Hematopoietic multipotent progenitor cell treated with erythropoietin and hydrocortisone succinate and interleukin-3 and kit ligand, for 6 days (in vitro differentiated cells): Measurements from ENCODE around the gene SSX2IP.

ENCODE experiments used
- DNase-seq: peaks from one replicate; pipeline ENCODE4 v3.0.0-alpha.2; 2015

SSX2IP gene

DNA sequence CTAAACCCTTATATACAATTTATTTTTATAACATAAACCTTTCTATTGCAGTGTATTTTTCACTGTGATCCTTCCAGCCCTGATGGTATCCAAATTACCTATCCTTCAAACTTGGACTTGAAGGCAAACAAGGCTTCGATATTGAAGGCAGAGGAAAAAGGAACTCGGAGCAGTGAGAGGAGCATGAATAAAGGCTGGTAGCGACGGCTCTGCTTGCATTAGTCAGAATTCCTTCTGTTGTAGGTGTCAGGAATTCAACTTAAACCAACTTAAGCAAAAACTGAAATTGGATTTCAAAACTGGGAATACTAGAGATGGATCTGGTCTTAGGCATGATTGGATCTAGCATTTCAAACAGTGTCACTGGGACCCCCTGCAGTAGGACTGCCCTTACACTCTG lies 17.8 kb upstream of the SSX2IP start:
- no peak for DNase-seq

DNA sequence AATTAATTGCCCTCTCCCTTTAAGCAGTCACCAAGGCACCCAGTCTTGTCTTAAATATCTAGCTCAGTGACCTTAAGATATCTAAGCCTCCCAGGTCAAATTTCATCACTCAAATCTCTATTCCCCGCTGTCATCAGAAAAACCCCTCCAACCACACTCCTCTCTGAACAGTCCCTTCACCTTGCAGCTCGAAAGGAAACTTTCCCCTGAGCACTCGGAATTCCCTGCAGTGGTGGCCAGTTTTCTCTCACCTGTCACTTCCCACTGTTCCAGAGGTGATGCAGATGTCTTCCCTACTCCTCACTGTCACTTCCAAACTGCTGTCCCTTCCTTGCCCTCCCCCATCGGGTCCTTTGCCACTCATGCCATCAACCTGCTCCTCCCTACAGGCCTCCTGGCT lies 15.3 kb upstream of the SSX2IP start:
- DNase-seq = no peak

DNA sequence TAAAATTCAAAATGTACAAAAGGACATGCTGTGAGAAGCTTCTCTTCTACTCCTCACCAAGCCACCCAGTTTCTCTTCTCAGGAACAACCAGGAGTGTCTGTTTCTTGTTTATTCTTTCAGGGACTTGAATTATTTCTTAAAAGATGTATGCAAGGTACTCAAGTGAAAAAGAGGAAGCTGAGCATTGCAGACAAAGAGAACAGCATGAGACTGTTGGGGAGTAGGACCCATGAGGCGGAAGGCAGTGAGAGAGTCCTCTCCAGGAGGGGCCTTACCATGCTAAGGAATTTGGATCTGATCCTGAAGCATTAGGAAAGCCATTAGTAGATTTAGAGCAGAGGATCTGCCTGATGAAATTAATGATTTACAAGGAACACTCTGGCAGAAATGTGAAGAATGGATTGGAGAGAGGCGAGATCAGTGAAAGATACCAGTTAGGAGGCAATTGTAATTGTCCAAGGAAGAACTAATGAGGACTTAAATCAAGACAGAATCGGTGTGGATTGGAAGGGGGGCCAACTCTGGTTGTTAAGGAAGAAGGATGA lies 14.7 kb upstream of the SSX2IP start:
- peak; percentile 37 for DNase-seq

GRCh38 chr1:84703431-84703830 lies 13.2 kb upstream of the SSX2IP start:
- no peak for DNase-seq

DNA sequence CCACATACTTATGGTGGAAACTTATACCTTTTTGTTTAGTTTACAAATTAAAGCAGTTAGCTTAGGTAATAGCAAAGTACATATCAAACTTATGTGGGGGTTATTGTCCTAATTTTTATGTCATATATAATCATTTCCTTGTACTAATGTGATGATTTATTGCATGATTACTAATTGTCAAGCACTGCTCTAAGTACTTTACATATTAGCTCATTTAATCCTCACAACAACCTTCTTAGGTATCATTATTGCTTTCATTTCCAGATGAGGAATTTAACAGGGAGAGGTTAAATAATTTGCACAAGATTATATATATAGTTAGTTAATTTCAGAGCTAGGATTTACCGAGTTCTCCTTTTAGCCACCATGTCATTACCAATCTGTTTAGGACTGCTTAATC lies 11.9 kb upstream of the SSX2IP start:
- no peak for DNase-seq

GRCh38 chr1:84701376-84701775 lies 11.1 kb upstream of the SSX2IP start:
- DNase-seq = no peak

DNA sequence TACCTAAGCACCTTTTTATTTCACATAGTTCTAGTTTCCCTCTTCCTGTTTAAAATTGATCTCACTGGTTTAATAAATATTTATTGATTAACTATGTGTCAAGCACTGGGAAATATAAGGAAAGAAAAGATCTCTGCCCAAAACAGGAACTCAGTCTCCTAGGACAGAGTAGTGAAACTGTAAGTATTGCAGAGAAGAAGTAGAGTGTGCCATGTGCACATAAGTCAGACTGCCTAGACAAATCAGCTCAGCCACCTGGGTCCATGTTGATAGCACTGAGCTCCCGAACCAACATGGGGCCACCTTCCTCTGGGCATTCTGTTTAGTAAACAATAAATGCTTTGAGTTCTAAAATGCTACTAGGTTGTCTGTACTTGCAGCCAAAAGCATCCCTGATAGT lies 9.8 kb upstream of the SSX2IP start:
- no peak for DNase-seq

- DNase-seq = no peak
Measured at GRCh38 chr1:84698151-84699110, 8.2 kb upstream of the SSX2IP start.

DNA sequence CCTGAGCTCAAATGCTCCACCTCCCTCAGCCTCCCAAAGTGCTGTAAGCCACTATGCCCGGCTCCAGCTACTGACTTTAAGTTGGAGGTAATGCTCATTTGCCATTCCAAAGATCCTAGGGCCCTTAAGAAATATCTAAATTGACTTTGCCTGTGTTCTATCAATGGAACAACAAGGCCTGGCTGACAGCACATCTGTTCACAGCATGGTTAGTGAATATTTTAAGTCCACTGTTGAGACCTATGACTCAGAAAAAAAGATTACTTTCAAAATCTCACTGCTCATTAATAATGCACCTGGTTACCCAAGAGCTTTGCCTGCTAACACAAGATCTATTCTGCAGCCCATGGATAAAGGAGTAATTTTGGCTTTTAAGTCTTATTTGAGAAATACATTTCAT lies 3.5 kb upstream of the SSX2IP start:
- DNase-seq = no peak

DNA sequence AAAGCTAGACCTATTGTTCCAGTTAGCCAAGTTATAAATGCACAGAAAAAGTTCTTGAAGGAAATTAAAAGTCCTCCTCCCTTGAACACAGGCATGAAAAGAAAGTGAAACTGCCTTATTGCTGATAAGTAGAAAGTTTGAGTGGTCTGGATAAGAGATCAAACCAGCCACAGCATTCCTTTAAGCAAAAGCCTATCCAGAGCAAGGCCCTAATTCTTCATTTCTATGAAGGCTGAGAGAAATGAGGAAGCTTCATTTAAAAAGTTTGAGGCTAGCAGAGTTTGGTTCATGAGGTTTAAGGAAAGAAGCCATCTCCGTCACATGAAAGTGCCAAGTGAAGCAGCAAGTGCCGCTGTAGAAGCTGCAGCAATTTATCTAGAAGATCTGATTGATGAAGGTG lies 2.7 kb upstream of the SSX2IP start:
- peak; percentile 79 for DNase-seq

DNA sequence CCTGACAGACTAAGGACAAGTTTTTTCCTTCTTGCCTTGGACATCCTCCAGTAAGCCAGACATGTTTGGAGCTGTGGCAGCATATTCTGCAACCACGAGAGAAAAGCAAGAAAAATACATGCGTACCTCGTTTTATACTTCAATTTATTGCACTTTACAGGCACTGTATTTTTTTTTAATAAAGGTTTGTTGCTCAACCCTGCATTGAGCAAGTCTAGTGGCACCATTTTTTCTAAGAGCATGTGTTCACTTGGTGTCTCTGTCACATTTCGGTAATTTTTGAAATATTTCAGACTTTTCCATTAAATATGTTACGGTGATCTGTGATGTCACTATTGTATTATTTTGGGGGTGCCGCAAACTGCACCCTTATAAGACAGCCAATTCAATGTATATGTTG lies 2.1 kb upstream of the SSX2IP start:
- no peak for DNase-seq

DNA sequence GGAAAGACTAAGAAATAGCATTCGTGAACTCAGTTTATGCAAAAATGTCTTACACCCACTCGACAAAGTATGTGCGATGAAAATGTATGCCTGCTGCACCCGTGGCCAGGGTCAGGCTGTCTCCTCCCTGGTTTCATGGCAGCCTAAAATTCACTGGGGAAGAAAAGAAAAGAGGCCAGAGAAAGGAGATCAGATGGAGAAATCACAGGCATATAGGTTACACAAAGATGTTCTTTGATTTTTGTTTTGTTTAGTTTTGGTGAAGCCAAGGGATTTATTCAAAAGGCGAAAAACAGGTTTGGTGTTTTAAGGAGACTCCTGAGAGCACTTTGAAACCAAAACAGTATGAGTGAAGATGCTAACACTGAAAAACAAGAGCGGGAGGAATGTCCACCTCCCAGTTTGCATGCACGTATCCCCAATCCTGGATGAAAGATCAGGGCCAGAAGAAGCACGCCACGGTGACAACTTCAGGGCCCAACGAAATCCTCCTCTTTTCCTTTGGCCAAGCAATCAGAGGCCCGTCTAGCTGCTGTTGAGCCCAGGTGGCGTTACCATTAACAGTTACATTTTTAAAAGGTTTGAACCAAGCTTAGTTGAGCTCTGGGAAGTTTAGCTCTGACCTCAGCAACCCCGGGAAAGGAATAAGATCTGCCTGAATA lies 992 bp upstream of the SSX2IP start:
- DNase-seq = no peak

- peak; percentile 82 for DNase-seq
Measured at GRCh38 chr1:84689514-84690396, 506 bp downstream of the SSX2IP start.

GRCh38 chr1:84688463-84689061 lies 1.7 kb downstream of the SSX2IP start:
- DNase-seq = peak; percentile 94

- peak; percentile 61 for DNase-seq
Measured at GRCh38 chr1:84687714-84688462, 2.4 kb downstream of the SSX2IP start.

DNA sequence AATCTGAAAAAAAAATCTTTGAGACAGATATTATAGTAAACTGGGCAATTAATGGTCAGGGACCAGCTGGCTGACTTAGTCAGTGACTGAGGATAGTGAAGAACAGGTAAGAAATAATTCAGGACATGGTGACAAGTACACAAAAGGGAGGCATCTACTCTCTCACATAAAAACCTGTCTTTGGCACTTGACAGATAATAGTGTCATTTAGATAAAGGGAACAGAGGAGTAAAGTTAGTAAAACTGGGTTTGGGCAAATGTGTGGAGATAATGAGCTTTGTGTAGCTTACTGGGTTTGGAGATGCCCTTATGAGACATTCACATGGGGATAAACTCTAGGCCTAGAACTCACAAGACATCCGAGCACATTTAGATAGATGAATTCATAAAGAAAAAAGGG lies 4.0 kb downstream of the SSX2IP start:
- peak; percentile 53 for DNase-seq

GRCh38 chr1:84683508-84683907 lies 6.8 kb downstream of the SSX2IP start:
- DNase-seq = no peak

DNA sequence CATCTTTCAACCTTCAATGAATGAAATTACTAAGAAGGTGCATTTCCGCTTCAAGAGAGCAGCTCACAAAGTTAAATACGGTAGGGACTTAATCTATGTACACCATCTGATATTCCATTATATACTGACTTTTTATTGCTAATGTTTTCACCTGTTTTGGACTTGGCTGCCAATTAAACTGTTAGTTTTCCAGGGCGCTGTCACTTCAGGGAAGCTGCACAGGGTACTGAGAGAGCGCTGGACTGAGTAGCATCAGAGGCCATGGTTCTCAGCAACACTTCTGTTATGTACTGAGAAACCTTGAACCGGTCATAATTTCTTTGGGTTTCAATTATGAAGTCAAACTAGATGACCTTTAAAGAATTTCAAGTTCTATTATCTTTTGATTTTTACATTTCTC lies 8.2 kb downstream of the SSX2IP start:
- no peak for DNase-seq

DNA sequence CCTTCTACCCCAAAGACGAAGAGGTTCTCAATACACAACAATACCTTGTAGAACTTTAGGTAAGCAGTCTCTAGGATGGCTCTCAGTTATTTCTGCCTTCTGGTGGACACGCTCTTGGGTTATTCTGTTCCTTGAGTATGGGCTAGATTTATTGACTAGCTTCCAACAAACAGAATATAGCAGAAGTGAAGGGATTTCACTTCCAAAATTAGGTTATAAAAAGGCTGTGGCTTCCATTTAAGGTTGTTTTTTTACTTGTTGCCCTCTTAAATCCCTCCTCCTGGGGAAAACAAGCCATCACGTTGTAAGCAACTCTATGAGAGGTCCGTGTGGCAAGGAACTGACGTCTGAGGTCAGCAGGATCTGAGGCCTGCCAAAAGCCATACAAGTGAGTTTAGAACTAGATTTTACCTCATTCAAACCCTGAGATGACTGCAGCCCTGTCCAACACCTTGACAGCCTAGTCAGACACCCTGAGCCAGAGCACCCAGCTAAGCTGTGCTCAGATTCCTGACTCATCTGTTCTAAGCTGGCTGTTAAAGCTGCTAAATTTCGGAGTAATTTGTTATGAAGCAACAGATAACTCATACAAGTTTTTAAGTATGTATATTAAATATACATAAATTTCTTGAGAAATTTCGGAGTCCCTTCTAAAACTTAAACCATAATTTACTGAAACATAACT lies 12.7 kb downstream of the SSX2IP start:
- no peak for DNase-seq

DNA sequence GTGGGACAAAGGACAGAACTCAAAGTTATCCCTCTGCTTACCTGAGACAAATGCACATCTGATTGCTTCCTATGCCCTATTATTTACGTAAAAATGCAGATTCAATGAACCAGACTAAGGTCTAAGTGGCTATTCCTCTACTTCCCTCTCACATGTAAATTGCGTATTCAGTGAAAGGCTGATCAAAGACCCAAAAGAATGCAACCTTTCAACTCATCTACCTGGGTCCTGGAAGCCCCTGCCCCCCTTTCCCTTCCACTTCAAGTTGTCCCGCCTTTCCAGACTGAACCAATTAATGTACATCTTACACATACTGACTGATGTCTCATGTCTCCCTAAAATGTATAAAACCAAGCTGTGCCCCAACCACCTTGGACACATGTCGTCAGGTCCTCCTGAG lies 14.6 kb downstream of the SSX2IP start:
- DNase-seq = no peak

DNA sequence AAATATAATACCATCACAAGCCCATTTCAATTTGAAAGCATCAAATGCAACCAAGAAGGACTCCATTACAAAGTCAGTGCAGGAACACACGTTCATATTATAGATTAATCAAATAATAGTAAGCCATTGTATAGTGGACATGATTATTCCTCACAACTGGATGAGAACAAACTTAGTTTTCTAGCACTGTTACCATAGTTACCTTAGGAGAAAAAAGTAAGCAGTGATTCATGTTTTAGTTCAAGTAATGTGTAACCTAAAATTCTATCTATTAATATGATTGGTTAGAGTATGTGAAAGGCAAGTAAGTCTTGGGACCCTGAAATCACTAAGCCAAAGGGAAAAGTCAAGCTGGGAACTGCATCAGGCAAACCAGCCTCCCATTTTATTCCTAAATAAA lies 15.2 kb downstream of the SSX2IP start:
- DNase-seq = no peak
